Kasumi-1 (cell line): ENCODE measurements around the gene PDC.
"Not testable (repeated sequence)": the region's sequence is repeated elsewhere in the genome, so short reads cannot be mapped to it uniquely, and the experiment has no call there.

ENCODE experiments used
- DNase-seq, 2 experiments: peaks; one replicate each; lab custom pipeline; 2025; lab: John Stamatoyannopoulos, UW

PDC gene

DNA sequence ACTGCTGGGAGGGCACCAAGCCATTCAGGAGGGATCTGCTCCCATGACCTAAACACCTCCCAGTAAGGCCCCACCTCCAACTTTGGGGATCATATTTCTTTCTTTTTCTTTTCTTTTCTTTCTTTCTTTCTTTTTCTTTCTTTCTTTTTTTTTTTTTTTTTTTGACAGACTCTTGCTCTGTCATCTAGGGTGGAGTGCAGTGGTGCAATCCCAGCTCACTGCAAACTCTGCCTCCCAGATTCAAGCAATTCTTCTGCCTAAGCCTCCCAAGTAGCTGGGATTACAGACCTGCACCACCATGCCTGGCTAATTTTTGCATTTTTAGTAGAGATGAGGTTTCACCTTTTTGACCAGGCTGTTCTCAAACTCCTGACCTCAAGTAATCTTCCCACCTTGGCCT, 4.6 kb upstream of the PDC start:
- DNase-seq: not testable (repeated sequence)

- DNase-seq: no peak
Observed at GRCh38 chr1:186463926-186464325, 3.0 kb upstream of the PDC start.

GRCh38 chr1:186463511-186463910, 2.6 kb upstream of the PDC start:
- no peak for DNase-seq

DNA sequence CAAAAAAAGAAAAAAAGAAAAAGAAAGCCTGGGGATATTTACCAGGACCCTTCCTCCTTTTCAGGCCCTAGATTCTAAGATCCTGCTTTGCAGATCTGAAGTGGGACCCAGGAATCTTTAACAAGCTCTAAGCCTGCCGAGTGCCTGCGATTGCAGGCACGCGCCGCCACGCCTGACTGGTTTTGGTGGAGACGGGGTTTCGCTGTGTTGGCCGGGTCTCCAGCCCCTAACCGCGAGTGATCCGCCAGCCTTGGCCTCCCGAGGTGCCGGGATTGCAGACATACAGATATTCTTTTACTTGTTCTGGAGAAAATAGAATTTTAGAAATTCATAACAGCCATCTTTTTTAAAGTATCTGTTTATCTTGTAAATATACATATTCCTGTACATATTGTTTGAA, 1.8 kb downstream of the PDC start:
- DNase-seq: not testable (repeated sequence)

- DNase-seq: no peak
Observed at GRCh38 chr1:186456729-186457255, 4.1 kb downstream of the PDC start.

- DNase-seq: no peak
Observed at GRCh38 chr1:186454981-186455380, 5.9 kb downstream of the PDC start.

GRCh38 chr1:186446152-186446551, 14.8 kb downstream of the PDC start:
- no peak for DNase-seq

GRCh38 chr1:186443638-186444037, 17.3 kb downstream of the PDC start:
- no peak for DNase-seq

- peak; percentile 33 to 40 for DNase-seq
Observed at GRCh38 chr1:186442651-186443375, 18.1 kb downstream of the PDC start.

DNA sequence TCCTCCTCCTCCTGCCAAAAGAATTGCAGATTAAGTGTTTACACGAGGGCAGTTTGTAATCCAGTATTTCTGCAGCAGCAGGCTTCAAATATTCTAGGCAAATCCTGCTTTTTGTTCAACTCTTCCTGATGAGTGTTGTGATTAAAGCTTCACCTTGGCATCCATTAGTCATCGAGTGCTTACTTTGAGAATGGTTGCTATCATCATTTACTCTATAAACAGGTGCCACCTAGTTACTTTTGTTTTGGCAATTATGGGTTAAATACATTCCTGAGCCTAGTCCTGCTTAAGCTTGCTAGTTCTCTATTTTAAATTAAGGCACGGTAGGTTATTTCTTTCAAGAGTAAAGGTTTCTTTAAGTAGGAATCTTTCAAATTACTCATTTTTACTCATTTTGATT, 20.3 kb downstream of the PDC start:
- no peak for DNase-seq

DNA sequence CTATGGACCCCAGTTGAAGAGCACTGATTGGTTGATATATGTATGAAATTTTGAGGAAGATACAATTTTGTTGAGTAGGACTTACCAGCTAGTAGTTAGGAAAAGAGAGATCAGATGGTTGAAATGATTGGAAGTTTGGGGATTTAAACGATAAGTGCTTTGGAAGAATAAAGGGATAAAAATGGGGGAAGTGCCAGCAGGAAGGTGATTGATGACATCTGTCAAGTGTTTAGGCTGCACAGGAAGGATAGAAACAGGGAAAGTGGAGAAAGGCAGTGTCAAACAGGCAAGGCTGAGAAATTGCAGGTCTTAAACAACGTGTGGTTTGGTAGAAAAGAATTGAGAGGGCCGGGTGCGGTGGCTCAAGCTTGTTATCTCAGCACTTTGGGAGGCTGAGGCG, 22.3 kb downstream of the PDC start:
- no peak for DNase-seq

DNA sequence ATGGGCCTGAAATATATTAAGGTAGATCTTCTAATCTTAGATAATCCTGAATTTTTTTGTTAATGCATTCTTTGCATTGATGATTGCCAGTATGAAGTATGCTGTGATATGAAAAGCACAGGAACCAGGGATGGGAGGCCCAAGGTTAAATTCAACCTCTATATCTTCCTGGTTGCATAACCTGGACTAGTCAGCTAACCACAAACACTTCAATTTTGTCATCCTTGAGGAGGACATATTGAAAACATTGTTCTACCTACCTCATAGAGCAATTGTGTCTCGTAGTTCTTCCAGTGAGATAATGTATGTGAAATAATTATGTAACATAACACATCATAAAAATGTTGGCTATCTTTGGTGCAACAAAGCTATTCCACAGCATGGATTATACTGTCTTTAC, 25.6 kb downstream of the PDC start:
- peak in 1 of 2 experiments; percentile 10 for DNase-seq

DNA sequence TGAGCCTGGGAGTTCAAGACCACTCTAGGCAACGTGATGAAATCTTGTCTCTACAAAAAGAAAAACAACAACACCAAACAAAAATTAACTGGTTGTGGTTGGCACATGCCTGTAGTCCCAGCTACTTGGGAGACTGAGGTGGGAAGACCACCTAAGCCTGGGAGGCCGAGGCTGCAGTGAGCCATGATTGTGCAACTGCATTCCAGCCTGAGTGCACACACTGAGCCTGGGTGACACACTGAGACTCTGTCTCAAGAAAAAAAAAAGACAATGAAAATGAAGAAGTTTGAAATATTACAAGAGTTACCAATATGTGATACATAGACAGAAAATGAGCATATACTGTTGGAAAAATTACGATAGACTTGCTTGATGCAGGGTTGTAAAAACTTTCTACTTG, 31.9 kb downstream of the PDC start:
- DNase-seq: no peak

DNA sequence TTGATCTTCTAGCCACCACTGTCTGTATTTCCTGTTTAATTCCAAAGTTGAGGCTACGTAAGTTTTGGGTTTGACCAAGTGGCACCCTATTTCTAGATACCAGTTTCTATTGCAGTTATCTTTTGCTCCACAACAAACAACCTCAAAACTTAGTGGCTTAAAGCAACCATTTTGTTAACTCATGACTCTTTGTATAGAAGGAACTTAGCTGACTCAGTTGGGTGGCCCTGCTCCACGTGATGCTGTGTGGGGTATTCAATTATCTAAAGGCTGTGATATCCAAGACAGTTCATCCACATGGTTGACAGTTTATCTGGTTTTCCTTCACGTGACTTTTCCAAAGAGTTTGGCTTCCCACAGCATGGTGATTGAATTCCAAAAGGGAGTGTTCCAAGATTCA, 34.8 kb downstream of the PDC start:
- no peak for DNase-seq

DNA sequence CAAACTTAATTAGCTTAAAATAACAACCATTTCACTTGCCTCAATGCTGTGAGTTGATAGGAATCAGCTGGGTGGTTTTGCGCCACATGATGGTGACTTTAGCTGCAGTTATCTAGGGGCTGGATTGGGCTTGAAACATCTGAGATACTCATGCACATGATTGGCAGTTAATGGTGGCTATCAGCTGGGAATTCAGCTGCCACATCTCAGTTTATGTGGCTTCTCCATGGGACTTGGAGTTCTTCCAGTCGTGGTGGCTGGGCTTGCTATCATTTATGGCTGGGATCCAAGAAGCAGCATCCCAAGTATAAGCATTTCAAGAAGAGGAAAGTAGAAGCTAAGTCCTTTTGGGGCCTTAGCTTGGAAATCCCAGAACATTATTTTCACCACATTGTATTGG, 36.4 kb downstream of the PDC start:
- DNase-seq: no peak

DNA sequence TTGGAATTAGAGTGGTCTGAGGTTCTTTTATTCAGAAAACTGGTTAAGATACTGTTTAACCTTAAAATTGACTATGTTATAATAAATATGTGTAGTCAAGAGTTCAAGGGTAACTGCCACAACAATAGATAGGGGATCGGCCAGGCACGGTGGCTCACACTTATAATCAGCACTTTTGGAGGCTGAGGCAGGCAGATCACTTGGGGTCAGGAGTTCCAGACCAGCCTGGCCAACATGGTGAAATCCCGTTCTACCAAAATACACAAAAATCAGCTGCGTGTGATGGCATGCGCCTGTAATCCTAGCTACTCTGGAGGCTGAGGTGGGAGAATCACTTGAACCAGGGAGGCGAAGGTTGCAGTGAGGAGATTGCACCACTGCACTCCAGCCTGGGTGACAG, 39.5 kb downstream of the PDC start:
- no peak for DNase-seq

DNA sequence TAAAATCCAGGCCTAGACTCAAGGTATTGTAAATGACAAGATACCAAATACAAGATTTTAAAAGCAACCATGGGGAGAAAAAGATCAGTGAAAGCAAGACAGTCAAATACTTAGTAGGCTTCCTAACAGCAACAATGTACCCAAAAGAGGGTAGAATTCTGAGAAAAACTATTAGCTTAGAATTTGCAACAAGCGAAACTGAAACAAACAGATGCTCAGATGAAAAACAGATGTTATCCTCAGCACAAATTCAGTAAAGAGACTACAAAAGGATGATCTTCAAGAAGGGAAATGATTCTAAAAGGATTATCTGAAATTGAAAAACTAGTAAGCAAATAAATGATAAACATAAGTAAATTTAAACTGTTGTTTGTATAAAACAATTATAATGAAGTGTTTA, 40.0 kb downstream of the PDC start:
- no peak for DNase-seq

DNA sequence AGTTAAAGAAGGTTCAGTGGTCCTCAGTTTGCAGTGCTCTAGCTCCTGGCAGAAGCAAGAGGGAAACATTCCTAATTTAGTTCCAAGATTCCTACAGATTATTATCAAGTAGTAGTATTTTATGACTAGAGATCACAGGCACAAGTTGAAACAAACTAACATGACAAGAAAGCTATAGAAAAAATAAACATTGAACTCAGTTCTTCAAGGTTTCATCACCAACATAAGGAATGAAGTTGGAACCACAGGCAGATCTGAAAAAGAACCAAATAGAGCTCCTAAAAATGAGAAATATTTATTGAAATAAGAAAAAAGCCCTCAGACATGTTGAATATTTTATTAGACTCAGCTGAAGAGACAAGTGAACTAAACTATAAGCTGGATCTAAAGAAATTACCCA, 40.6 kb downstream of the PDC start:
- no peak for DNase-seq

GRCh38 chr1:186418503-186418902, 42.4 kb downstream of the PDC start:
- DNase-seq: no peak

DNA sequence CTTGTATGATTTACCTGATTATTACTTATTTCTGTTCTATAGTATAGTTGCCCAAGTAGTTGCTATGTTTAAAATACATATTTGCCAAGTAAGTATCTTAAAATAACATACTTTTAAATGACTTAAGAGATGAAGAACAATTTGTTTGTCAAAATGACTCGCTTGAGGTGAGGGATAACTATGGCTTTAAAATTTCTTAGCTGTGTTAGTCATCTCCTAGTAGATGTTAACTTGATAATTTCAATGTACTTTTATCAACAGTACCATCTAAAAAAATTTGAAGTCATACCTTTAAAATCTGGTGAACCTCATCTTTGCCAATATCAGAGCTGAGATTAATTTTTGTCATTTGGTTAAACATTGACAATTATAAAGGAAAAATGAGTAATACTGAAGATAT, 47.6 kb downstream of the PDC start:
- DNase-seq: no peak

- DNase-seq: no peak
Observed at GRCh38 chr1:186409091-186409490, 51.8 kb downstream of the PDC start.

- peak; percentile 74 to 87 for DNase-seq
Observed at GRCh38 chr1:186404454-186405051, 56.4 kb downstream of the PDC start.

DNA sequence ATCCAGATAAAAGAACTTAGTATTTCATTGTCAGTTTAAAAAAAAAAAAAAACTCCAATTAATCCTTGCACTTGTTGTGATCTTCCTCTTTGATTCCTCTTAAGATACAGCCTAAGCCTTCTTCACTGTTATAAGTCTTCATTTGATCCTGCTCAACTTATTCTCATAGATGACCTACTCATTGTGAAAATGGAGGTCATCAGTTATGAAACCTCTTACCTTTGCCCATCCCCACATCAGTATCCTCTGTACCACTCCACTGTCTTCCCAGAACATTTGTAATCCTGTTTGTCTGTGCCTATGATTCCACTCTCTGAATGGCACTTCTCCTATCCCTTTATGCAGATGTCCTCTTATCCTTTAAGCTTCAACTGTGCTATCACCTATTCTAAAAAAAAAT, 57.3 kb downstream of the PDC start:
- no peak for DNase-seq

DNA sequence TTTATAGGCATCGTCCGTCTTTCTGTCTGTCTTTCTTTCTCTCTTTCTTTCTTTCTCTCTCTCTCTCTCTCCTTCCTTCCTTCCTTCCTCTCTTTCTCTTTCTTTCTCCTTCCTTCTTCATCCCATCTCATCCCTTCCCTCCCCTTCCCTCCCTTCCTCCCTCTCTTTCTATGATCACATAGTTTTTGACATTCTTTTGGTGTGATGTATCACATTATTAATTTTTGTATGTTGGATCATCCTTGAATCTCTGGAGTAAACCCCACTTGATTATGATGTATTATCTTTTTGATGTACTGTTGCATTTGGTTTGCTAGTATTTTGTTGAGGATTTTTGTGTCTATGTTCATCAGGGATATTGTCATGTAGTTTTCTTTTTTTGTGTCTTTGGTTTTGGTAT, 59.5 kb downstream of the PDC start:
- DNase-seq: not testable (repeated sequence)
